Coronary artery (tissue), 2 donors: Measurements from ENCODE around the gene SCAP.

ENCODE experiments used
- DNase-seq: peaks from one replicate; pipeline ENCODE4 v3.0.0-alpha.2; 2017; ENCODE audit warnings: low spot score
- H3K27ac ChIP-seq, 2 donors: fragments of 200-600 bp; sonication (generic); one replicate each; pipeline ENCODE4 v1.5.1; 2016 to 2019
- H3K4me3 ChIP-seq: fragments of 200-600 bp; sonication (generic); 2 replicates; pipeline ENCODE4 v1.5.1; 2016; ENCODE audit warnings: mild to moderate bottlenecking, moderate library complexity
- TF ChIP-seq, protein P1 (sequence below): fragments of 200-600 bp; sonication (generic); IDR thresholded peaks from one replicate; pipeline ENCODE4 v1.5.1; 2019; ENCODE audit warnings: antibody characterized with exemption

Gene SCAP

DNA sequence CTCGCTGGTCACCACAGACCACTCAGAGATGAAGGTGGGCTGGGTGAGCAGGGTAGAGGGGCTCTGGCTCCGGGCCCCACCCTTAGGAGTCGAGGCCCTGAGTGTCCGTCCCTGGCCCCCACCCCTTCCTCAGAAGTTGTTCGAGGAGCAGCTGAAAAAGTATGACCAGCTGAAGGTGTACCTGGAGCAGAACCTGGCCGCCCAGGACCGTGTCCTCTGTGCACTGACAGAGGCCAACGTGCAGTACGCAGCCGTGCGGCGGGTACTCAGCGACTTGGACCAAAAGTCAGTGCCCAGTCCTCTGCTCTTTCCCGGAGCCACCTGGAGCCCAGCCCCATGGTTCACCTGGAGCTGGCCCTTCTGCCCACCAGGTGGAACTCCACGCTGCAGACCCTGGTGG is 66.5 kb downstream of the SCAP start:
- no peak overlapping the region for H3K4me3 ChIP-seq
- TF ChIP-seq, protein P1, sequence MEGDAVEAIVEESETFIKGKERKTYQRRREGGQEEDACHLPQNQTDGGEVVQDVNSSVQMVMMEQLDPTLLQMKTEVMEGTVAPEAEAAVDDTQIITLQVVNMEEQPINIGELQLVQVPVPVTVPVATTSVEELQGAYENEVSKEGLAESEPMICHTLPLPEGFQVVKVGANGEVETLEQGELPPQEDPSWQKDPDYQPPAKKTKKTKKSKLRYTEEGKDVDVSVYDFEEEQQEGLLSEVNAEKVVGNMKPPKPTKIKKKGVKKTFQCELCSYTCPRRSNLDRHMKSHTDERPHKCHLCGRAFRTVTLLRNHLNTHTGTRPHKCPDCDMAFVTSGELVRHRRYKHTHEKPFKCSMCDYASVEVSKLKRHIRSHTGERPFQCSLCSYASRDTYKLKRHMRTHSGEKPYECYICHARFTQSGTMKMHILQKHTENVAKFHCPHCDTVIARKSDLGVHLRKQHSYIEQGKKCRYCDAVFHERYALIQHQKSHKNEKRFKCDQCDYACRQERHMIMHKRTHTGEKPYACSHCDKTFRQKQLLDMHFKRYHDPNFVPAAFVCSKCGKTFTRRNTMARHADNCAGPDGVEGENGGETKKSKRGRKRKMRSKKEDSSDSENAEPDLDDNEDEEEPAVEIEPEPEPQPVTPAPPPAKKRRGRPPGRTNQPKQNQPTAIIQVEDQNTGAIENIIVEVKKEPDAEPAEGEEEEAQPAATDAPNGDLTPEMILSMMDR, result no peak
- H3K27ac ChIP-seq, result no peak overlapping the region
- DNase-seq, result no peak

DNA sequence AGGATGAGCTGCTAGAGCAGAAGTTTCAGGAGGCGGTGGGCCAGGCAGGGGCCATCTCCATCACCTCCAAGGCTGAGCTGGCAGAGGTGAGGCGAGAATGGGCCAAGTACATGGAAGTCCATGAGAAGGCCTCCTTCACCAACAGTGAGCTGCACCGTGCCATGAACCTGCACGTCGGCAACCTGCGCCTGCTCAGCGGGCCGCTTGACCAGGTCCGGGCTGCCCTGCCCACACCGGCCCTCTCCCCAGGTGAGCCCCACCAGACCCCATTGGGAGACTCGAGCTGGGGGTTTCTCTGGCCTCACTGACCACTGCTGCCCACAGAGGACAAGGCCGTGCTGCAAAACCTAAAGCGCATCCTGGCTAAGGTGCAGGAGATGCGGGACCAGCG is 66.9 kb downstream of the SCAP start:
- no peak for DNase-seq

DNA sequence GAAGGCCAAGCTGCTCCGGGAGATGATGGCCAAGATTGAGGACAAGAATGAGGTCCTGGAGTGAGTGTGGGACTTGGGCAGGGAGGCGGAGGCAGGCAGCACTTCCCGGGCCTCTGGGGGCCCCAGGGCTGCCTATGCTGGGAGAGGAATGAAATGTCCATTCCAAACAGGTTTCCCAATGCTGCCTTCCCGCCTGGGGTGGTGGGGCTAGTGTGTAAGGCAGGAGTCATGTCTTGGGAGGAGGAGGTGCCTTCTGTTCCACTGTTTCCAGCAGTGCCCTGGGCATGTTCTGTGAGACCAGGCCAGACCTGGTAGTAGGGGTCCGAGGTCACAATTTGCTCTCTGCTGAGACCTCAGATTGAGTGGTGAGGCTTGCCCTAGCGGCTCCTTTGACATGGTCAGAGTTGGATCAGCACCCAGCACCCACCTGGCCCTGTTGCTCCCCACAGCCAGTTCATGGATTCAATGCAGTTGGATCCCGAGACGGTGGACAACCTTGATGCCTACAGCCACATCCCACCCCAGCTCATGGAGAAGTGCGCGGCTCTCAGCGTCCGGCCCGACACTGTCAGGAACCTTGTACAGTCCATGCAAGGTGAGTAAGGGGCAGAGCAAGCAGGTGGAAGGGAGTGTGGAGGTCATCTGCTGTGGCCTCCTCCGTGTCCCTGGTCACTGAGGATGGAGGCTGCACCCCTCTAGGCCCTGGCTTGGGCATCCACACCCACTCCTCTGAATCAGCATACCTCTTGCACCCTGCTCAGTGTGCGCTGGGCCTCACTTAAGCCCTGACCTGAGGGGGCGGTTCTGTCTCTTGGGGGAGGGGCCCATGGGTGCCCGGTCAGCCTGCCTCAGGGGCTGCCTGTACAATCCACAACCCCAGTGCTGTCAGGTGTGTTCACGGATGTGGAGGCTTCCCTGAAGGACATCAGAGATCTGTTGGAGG is 67.6 kb downstream of the SCAP start:
- TF ChIP-seq, protein P1, result no peak

More for the DNA sequence above, 66.9 kb downstream of the SCAP start:
- H3K27ac ChIP-seq, result no peak overlapping the region
- H3K4me3 ChIP-seq, result no peak overlapping the region
- TF ChIP-seq, protein P1, result no peak

DNA sequence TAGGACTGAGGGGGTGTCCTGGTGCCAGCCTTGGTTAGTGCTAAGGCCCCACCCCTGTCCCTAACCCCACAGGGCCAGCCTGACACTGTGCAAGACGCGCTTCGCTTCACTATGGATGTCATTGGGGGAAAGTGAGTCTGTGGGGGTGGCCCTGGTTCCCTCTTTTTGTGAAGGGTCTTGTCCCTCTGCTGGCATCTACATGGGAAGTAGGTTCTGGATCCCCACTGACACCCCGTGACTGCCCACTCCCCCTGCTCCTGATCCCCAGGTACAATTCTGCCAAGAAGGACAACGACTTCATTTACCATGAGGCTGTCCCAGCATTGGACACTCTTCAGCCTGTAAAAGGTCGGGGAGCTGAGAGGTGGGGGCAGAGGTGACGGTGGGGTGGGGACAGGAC is 68.5 kb downstream of the SCAP start:
- H3K27ac ChIP-seq, result peak overlapping the region in 1 of 2 donors; percentile 81
- TF ChIP-seq, protein P1, result no peak
- no peak for DNase-seq
- H3K4me3 ChIP-seq, result no peak overlapping the region

More for the DNA sequence above, 67.6 kb downstream of the SCAP start:
- no peak for DNase-seq
- H3K4me3 ChIP-seq, result no peak overlapping the region
- no peak overlapping the region for H3K27ac ChIP-seq

DNA sequence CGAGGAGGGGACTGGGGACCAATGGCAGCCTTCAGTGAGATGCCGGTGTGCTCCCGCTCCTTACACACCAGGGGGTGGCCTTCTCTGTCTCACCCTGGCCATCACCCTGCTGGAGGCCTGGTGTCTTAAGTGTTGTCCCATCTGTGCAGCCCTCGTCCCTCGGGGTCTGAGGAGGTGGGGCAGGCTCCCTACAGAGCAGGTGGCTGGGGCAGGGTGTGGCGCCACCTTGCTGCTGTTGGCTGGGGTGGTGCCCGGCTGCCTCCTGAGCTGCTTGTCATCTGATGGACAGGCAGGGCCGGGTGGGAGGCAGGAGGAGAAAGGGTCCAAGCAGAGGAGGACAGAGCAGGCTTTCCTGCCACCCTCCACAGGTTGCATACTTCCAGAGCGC is 69.0 kb downstream of the SCAP start:
- DNase-seq, result no peak
- Histone ChIP-seq H3K27ac (peak overlapping the region in 1 of 2 donors; percentile 81), H3K4me3 (no peak overlapping the region)

DNA sequence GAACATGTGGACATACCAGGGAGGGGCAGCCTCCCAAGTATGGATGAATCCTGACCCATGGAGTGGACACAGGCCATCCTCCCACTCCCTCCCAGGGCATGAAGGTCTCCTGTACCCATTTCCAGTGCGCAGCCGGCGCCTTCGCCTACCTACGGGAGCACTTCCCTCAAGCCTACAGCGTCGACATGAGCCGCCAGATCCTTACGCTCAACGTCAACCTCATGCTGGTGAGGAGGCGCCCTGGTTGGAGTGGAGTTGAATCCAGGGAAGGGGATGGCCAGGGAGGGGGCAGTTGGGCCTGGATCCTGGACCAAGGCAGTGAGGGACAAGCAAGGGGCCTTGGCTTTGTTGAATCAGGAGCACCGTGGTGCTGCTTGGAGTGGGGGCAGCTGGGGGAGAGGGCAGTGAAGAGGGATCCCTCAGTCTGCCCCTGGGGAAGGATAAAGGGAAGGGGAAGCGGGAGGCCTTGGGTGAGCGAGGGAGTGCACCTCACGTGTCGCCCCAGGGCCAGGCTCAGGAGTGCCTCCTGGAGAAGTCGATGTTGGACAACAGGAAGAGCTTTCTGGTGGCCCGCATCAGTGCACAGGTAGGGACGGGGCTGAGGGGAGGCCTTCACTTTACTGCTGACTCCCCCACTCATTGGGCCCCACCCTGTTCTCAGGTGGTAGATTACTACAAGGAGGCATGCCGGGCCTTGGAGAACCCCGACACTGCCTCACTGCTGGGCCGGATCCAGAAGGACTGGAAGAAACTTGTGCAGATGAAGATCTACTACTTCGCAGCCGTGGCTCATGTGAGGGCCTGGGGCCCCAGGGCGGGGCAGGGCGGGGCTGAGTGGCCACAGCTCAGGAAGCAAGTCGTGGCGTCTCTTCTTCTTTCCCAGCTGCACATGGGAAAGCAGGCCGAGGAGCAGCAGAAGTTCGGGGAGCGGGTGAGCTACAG is 69.7 kb downstream of the SCAP start:
- TF ChIP-seq, protein P1, result no peak
- Histone ChIP-seq H3K27ac (peak overlapping the region; percentile 66 to 81), H3K4me3 (no peak overlapping the region)
- no peak for DNase-seq

More for the DNA sequence above, 69.0 kb downstream of the SCAP start:
- TF ChIP-seq, protein P1, result no peak
